HG02571 (cell line): Measurements from ENCODE around the gene CACNA2D3.

Source experiments
- ATAC-seq: cut with Tn5 transposase; IDR thresholded peaks from one replicate; pipeline ENCODE4 v1.9.1; 2021; ENCODE audit warnings: mild to moderate bottlenecking, moderate library complexity; ENCODE audit not compliant: unreplicated experiment

The CACNA2D3 gene

DNA sequence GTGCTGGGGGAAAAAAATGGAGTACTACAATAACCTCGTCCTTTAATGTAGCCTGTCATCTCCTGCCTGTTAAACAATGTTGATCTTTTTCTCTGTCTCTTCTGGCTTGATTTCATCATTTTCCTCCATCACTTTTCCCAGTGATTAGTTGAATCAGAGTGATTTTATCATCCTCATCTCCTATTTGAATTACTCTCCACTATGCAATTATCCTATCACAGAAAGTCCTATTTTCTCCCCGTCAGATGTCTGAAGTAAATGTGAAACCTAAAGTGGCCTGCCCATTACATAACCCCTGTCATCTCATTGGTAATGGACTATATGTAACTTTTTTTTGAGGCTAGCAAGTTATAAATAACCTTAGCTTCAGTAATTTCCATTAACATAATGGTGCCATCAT lies 201.8 kb downstream of the CACNA2D3 start:
- no peak for ATAC-seq

DNA sequence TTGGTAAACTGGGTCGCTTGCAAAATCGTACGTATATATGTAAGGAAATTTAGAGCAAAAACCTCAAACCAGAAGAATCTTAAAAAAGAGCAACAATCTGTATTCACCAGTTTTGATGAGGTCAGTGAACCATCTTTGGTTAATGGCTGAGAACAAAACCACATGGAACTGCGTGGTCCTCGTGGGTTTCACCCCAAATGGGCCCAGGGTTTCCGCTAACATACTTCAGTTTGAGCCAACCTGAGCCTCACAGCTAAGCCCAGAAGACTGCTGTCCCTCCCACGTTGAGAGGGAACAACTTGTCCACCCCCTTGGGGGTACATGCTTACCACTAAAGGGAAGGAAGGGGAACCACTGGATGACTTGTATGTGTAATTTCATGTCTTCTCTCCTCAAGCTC lies 204.6 kb downstream of the CACNA2D3 start:
- no peak for ATAC-seq

- no peak for ATAC-seq
Observed at GRCh38 chr3:54331341-54331740, 209.0 kb downstream of the CACNA2D3 start.

DNA sequence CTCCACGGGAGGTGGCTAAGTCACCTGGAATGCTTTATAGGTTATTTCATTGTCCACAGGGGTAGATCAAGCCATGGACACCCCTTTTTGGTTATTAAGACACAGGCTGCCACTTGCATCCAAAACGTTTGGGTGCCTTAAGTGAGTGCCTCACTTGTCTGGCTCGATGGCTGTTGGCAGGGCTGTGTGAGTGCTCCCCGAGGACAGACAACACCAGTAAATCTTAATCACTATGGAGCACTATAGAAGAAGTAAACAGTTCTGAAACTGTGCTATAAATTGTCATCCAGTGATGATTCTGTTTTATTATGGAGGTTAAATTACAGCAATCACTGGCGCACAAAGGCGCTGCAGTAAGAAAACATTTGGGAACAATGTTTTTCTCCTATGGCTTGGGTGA lies 215.5 kb downstream of the CACNA2D3 start:
- ATAC-seq = no peak

GRCh38 chr3:54339608-54340007 lies 217.3 kb downstream of the CACNA2D3 start:
- no peak for ATAC-seq

- ATAC-seq = no peak
Observed at GRCh38 chr3:54341811-54342210, 219.5 kb downstream of the CACNA2D3 start.

DNA sequence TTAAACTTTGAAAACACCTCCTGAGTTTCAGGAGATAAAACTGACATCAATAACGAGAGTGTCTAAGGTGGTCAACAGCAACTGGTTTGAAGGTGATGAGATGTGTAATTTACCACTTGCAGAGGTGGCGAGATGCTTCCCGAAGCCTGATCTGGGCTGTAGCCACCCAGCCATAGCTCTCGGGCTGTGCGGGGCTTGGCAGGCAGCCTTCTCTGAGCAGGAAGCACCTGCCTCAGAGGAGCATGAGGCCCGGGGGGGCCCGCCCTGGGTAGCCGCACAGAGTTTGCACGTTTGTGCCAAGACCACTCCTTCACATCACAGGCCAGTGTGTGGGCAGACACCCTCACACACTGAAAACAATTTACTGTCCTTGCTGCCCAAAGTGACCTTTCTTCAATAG lies 220.3 kb downstream of the CACNA2D3 start:
- ATAC-seq = no peak

DNA sequence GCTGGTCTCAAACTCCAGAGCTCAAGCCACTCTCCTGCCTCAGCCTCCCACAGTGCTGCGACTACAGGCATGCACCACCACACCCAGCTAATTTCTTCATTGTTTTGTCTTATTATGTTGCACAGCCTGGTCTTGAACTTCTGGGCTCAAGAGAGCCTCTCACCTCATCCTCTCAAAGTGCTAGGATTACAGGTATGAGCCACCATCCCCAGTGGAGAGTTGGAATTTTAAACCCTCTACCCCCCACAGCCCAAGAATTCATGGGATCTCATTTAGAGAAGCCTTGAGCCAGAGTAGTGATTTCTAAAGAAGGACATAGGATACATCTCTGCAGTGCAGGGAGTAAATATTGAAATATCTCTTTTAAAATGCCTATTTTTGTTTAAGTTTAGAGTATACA lies 221.1 kb downstream of the CACNA2D3 start:
- no peak for ATAC-seq

- ATAC-seq = no peak
Observed at GRCh38 chr3:54344601-54345231, 222.4 kb downstream of the CACNA2D3 start.

- ATAC-seq = no peak
Observed at GRCh38 chr3:54345847-54346375, 223.6 kb downstream of the CACNA2D3 start.

- no peak for ATAC-seq
Observed at GRCh38 chr3:54347060-54347459, 224.7 kb downstream of the CACNA2D3 start.

- ATAC-seq = no peak
Observed at GRCh38 chr3:54347933-54348332, 225.6 kb downstream of the CACNA2D3 start.

DNA sequence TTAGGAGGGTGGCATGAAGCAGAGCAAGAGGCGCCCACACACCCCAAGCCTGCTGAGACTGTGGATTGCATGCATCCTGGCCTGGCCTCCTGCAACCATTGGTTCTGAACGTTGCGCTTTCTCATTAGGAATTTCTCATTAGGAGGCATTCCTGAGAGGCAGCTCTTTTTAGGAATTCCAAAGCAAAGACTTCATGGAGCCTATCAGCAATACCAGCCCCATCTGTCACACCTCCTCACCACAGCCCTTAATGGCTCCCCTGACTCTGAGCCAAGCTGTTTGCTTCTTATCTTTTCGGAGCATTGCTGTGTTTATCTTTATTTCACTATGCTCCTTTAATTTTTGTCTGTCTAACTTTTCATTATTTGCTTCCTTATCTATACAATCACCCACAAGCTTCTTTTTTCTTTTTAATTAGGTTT lies 226.9 kb downstream of the CACNA2D3 start:
- no peak for ATAC-seq

- ATAC-seq = no peak
Observed at GRCh38 chr3:54349691-54350090, 227.3 kb downstream of the CACNA2D3 start.

- ATAC-seq = no peak
Observed at GRCh38 chr3:54353546-54353945, 231.2 kb downstream of the CACNA2D3 start.

DNA sequence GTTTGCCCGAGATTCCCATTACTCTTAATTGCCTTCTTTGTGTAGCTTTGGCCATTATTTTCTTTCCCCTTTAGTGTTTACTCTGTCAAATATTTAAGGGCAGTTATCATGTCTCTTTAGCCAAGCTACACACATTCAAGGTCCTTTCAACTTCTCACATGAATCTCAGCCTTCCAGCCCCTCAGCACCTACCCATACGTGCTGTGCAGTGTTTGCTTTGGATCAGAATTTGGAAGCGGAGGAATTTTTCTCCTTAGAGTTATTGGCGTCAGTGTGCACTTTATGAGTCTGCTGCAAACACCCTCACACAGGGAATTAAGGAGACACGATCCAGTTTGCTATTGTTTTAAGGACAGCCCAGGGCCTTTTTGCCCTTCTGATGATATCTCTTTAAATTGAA lies 231.6 kb downstream of the CACNA2D3 start:
- ATAC-seq = no peak

DNA sequence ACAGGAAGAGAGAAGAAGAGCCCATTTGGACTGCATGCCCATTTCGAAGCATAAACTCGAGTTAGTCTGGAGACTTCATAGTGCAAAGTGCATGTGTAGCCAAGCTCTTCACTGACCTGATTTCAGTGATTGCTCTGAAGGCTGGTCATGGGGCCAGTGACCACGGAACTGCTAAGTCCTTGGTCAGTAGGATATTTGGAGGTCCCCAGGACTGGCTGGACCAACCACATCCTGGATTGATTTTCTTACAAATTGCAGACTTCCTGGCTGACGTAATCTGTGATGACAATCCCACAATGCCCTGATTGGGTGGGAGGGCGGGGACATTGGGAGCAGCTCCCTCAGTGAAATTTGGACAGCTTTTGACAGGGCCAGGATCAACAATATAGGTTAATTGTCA lies 233.4 kb downstream of the CACNA2D3 start:
- ATAC-seq = no peak

DNA sequence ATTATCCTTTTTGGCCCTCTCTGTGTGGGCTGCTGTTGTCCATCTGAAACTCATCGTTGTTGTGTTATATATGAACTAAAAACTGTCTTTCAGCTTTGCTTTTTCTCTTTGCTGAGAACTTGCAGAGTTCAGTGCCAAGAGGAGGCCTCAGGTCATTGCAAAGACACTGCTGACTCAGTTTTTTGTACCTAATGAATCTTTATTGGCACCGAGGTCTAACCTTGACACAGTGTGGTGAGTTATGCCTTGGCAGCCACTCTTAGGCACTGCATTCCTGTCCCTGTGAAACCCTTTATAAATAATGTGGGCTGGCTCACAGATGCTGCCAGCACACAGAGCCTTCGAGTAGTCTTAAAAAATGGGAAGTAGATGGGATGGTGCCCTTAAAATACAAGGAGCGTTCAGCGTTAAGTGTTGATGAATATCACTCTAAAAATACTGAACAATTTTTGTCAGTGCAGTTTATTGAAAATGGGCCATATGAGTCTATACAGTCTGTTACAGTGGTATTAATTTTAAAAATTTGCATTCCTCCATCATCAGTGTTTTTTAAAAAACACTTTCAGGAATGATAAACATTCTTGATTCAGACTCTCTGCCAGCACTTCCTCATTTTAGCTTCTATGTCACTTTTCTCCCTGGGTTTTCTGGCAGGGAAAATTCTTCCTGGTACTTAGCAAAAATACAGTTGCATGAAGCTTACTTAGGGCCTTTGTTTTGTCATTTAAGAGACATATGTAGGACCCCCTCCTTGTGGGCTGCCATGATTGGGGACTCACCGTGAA lies 234.1 kb downstream of the CACNA2D3 start:
- ATAC-seq = no peak

DNA sequence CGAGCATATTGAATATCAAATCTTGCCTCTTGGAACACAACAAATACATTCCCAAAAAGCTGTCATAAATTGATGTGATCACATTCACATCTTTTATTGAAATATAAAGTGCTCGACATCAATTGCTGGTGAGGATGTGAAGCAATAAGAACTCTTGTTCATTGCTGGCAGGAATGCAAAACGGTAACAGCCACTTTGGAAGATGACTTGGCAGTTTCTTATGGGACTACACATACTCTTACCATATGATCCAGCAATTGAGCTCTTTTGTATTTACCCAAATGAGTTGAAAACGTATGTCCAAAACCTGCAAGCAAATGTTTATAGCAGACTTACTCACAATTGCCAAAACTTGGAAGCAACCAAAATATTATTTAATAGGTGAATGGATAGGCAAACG lies 234.9 kb downstream of the CACNA2D3 start:
- no peak for ATAC-seq

GRCh38 chr3:54358316-54358715 lies 236.0 kb downstream of the CACNA2D3 start:
- ATAC-seq = no peak

DNA sequence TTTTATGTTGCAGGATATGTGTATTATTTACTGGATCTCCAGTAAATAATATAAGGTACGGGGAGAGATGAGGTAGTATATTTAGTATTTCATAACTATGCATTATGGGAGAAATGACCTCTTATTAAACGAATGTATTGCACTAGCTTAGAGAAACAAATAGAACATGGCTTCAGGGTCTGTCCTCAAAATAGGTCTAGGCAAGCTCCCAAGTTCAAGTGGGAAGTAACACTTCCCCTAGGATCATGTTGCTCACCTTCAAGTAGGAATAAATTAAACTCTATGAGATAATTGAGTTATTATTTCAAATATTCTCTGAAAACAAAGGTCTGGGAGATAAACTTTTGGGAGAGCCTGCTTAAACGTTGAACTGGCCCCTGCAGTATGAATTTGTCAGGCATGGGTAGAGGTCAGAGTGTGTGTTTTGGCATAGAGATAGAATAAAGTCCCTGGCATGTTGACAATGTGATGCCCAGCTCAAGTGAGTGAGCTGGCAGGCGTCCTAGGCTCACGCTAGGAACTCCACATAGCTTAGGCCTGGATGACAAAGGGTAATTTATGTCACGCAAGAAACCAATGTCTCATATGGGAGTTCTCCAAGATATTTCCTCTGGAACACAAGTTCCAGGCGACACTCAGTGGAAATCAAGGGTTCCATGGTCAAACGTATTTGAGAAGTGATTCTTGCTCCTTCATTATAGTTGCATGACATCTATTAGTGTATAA lies 236.8 kb downstream of the CACNA2D3 start:
- ATAC-seq = no peak

- no peak for ATAC-seq
Observed at GRCh38 chr3:54360320-54360719, 238.0 kb downstream of the CACNA2D3 start.
